GM10847 (cell line): ENCODE data around the gene EMC6.

Experiments
- POLR2A ChIP-seq: IDR thresholded peaks from 2 replicates; pipeline ENCODE4 v1.6.1; 2011; ENCODE audit not compliant: insufficient read length; ENCODE audit errors: extremely low read depth

The EMC6 gene

GRCh38 chr17:3641717-3642486 is 26.7 kb upstream of the EMC6 start:
- TF ChIP-seq POLR2A, result no peak

DNA sequence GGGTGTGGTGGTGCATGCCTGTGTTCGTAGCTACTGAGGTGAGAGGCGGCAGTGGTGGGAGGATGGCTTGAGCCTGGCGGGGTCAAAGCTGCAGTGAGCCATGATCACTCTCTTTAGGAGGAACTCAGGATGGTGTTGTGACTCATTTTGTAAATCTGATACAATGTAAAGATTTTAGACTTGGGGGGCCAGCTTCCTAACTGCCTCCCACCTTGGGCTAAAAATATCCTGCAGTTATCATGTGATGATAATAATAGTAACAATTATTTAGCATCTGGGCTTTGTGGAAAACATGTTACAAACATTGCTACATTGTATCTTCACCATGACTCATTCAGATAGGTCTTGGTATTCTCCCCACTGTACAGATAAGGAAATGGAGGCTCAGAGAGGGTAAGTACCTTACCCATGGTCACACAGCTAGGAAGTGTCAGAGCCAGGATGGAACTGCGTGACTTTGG is 24.7 kb upstream of the EMC6 start:
- TF ChIP-seq POLR2A, result no peak

DNA sequence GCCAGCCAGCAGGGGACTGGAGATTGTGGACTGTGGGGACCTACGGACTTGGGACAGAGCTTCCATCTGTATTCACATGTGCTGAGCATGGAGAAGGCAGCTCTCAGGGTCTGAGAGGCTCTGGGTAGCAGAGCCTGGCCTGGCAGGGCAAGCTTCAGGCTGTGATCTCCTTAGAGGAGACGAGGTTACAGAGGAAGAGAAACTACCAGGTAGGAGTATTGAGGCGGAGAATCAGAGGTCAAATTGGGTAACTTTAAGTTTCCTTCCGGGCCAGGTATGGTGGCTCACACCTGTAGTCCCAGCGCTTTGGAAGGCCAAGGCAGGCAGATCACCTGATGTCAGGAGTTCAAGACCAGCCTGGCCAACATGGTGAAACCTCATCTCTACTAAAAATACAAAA is 23.3 kb upstream of the EMC6 start:
- TF ChIP-seq POLR2A, result no peak

GRCh38 chr17:3647251-3647650 is 21.4 kb upstream of the EMC6 start:
- no peak for TF ChIP-seq POLR2A

GRCh38 chr17:3647769-3648555 is 20.6 kb upstream of the EMC6 start:
- no peak for TF ChIP-seq POLR2A

GRCh38 chr17:3655766-3656165 is 12.8 kb upstream of the EMC6 start:
- TF ChIP-seq POLR2A, result no peak

DNA sequence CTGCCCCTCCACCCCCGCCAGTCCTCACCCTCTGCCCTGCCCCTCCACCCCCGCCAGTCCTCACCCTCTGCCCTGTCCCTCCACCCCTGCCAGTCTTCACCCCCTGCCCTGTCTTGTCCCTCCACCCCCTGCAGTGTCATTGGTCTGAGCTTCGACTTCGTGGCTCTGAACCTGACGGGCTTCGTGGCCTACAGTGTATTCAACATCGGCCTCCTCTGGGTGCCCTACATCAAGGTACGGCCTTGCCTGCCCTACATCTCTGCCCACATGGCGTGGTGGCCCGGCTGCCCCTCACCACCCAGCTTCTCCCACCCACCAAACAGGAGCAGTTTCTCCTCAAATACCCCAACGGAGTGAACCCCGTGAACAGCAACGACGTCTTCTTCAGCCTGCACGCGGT is 12.3 kb upstream of the EMC6 start:
- no peak for TF ChIP-seq POLR2A

- no peak for TF ChIP-seq POLR2A
These were observed 11.6 kb upstream of the EMC6 start for GRCh38 chr17:3656755-3657587.

GRCh38 chr17:3657588-3657869 is 11.1 kb upstream of the EMC6 start:
- TF ChIP-seq POLR2A, result no peak

DNA sequence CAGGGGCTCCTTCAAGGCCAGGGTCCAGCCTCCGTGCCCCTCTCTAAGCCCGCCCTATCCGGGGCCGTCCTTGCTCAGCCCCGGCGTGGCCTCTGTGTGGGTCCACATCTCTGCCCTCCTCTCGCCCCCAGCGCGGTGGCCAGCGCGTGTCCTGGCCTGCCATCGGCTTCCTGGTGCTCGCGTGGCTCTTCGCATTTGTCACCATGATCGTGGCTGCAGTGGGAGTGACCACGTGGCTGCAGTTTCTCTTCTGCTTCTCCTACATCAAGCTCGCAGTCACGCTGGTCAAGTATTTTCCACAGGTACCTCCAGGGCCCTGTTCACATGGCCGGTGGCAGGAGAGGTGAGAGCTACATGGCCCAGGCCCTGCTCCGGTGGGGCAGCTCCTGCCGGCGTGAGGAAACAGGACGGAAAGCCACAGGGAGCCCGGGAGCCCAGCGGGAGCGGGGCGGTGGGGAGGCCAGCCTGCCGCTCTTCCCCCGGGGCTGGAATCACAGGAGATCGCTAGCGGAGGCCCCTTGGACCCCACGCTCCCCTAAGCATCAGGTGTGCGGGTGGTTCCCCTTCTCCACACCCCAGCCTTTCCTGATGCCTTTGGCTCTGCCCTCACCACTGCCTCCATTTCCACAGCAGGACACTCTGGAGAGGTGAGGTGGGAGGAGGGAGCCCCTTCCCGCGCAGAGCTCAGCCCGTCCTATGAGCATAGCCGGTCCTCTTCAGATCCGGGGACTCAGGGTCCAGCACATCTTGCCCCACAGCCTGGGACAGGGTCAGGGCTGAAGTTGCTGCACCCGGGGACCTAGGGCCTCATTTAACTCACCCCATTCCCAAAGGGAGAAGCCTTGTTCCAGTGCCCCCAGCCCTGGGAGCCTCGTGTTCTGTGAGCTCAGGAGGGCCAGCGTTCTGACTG is 10.5 kb upstream of the EMC6 start:
- TF ChIP-seq POLR2A, result no peak

GRCh38 chr17:3658784-3659449 is 9.7 kb upstream of the EMC6 start:
- no peak for TF ChIP-seq POLR2A

DNA sequence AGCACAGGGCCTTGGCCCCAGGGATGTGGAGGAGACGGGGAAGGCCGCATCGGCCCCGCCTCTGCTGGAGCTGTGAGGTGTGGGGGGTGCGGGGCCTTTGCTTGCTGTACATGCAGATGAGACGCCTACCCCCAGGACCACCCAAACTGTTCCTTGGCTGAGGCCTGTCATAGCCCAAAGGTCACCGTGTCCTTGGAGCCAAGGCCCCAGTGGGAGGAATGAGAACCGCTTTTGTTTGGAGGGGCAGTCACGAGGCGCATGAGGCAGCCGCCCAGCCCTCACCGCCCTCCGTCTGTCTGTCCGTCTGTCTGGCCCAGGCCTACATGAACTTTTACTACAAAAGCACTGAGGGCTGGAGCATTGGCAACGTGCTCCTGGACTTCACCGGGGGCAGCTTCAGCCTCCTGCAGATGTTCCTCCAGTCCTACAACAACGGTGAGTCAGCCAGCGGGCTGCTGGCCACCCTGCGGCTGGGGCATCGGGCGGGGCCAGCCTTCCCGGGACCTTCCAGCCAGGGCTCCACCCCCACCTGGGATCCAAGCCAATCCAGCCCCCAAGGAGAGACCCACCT is 9.0 kb upstream of the EMC6 start:
- no peak for TF ChIP-seq POLR2A

DNA sequence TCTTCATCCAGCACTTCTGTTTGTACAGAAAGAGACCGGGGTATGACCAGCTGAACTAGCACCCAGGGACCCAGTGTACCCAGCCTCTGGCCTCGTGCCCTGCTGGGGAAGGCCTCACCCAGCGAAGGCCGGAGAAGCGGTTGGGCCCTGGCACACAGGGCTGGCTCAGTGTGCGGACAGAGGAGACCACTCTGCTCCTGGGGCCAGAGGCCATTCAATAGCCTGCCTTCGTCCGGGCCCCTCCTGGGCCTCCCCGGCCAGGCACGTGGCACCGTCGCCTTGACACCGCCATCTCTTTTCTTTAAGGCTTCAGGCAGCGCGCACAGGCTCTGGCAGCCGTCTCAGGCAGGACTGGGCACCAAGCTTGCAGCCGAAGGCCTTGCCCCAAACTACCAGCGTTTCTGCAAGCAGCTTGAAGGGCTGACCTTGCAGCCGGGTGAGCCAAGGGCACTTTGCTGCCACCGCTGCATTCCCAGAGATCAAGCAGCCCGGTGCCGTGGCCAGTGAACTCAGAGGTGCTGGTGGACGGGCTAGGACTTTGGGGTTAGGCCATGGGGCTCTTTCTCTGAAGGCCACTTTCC is 8.2 kb upstream of the EMC6 start:
- no peak for TF ChIP-seq POLR2A
